Esophagus squamous epithelium (tissue), 4 donors: ENCODE measurements around the gene SLIT1.

Experiments used
- POLR2A ChIP-seq, 4 donors: fragments of 450-650 bp; IDR thresholded peaks; one replicate each; pipeline ENCODE4 v1.6.1; 2017; ENCODE audit warnings: antibody characterized with exemption in 4 of 4, mild to moderate bottlenecking in 4 of 4, moderate library complexity in 3 of 4
- TF ChIP-seq, protein P1 (sequence below), 6 experiments: fragments of 450-650 bp in 4 of 6; fragments of 200-600 bp in 2 of 6; sonication (generic) in 2 of 6; IDR thresholded peaks; one replicate each; pipeline ENCODE4 v1.5.1; 2016 to 2019; ENCODE audit warnings: antibody characterized with exemption in 6 of 6, mild to moderate bottlenecking in 4 of 6, moderate library complexity in 4 of 6

DNA sequence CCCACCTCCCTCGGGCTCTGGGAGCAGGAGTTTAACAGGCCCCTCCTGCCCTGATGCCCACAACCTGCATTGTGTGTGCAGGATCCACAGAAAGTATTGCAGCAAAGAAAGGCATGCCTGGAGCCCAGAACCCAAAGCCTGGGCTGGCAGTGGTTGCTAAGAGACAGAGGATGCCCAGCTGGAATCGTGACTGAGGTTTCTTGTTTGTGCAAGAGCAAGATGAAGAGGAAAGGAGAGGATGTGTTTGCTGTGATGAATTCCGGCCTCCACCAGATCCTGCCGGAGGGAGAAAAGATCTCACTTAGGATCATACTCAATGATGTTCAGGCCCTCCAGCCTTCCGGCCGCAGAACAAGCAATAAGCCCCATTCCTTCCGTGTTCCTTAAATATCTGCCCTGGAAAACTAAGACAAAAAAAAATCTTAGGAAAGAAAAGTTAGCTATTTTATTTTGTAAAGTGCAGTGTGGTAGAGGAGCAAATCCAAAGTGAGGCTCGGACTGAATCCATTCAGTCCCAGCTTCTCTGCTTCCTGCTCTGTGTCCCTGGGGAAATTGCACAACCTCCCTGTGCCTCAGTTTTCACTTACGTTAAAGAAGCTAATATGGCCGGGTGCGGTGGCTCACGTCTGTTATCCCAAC is 57.1 kb downstream of the SLIT1 start:
- TF ChIP-seq, protein P1, sequence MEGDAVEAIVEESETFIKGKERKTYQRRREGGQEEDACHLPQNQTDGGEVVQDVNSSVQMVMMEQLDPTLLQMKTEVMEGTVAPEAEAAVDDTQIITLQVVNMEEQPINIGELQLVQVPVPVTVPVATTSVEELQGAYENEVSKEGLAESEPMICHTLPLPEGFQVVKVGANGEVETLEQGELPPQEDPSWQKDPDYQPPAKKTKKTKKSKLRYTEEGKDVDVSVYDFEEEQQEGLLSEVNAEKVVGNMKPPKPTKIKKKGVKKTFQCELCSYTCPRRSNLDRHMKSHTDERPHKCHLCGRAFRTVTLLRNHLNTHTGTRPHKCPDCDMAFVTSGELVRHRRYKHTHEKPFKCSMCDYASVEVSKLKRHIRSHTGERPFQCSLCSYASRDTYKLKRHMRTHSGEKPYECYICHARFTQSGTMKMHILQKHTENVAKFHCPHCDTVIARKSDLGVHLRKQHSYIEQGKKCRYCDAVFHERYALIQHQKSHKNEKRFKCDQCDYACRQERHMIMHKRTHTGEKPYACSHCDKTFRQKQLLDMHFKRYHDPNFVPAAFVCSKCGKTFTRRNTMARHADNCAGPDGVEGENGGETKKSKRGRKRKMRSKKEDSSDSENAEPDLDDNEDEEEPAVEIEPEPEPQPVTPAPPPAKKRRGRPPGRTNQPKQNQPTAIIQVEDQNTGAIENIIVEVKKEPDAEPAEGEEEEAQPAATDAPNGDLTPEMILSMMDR (IDR thresholded peaks at IDR 0.05) = no peak
- TF ChIP-seq POLR2A (IDR thresholded peaks at IDR 0.05) = no peak
